ENCODE results near the gene FERMT1. TPM values are rescaled to one million over a fixed set of nuclear protein-coding genes. Genes with fewer than 3 reads are reported as not detected.

Gene FERMT1
- total and polyA plus RNA-seq, 2 experiments from 2014 or later = 1.2 to 4.1 TPM

DNA sequence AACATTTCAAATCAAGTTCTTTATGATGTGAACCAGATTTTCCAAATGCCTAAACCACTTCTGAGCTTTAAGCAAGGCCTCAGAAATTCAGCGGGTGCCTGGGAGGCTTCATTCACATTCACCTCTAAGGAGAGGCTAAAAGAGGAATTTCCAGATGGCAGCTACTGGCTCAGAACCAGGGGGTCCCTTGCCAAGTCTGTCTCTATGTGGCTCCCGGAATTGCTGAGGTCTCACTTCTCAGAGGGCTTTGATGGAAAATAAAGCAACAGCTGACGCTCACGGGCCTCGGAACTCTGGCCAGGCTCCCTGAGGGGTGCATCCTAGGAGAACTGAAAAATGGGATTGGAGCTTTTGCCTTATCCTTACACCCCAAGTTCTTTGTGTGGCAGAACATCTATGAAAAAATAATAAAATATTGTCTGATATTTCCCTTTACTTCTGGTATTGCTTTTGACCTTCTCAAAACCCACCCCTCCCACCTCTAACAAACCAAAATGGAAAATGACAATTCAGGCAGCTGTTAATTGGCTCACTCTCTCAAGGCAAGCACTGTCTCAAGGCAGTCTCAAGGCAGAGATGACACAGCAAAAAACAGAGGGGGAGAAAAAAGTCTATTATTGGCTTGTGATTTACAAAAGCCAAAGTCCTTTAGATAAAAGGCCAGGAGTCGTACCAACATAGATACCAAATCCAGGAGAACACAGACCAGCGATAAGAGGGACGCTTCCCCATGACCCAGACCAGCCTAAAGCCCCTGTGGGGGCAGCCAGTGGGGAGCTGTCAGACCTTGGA, 47.2 kb downstream of the FERMT1 start:
- no peaks in the 10 kb centered on the region for H3F3A ChIP-seq (ENCODE audit: insufficient read depth)
- H3K27ac ChIP-seq = no peak overlapping the region
- no peaks in the 10 kb centered on the region for H3K9me2 ChIP-seq (ENCODE audit: insufficient read depth)
- H3K79me2 ChIP-seq (ENCODE audit: insufficient read depth) = no peaks in the 10 kb centered on the region
- WGBS, 2 experiments (ENCODE audit: low coverage in 1 of 2, low lambda C conversion rate in 2 of 2, missing lambda C conversion rate in 2 of 2) = 60 to 61% methylated on average over 8 of the region's 8 CpGs
- H3K9me3 ChIP-seq (ENCODE audit: low read depth) = no peaks in the 10 kb centered on the region
- peaks cover under 1% of the 10 kb centered on the region; the same call in 1 of the 2 replicates for H3K4me1 ChIP-seq (ENCODE audit: insufficient read depth)
- H3K9ac ChIP-seq = no peak overlapping the region
- no peak for DNase-seq
- no peaks in the 10 kb centered on the region for H3K27me3 ChIP-seq (replicated peaks; ENCODE audit: insufficient read depth)
- no peaks in the 10 kb centered on the region for H4K20me1 ChIP-seq (ENCODE audit: insufficient read depth)
- in situ Hi-C loops (cut with MboI) = loop anchor here (10.0 to 25.0 kb wide), 2 partner anchors 263 to 551 kb away; no protein-coding TSS in a partner anchor
- no peak overlapping the region for H3K4me2 ChIP-seq (ENCODE audit: unreplicated experiment)
- no peak for TF ChIP-seq EZH2phosphoT487 (IDR thresholded peaks at IDR 0.05; ENCODE audit: insufficient read depth, low read depth)
- TF ChIP-seq EZH2 (IDR thresholded peaks at IDR 0.05; ENCODE audit: insufficient read depth, poor library complexity, severe bottlenecking) = no peak
- no peak overlapping the region for H2AFZ ChIP-seq
- no peak overlapping the region for H3K4me3 ChIP-seq
- H3K36me3 ChIP-seq (ENCODE audit: low read depth) = no peaks in the 10 kb centered on the region

DNA sequence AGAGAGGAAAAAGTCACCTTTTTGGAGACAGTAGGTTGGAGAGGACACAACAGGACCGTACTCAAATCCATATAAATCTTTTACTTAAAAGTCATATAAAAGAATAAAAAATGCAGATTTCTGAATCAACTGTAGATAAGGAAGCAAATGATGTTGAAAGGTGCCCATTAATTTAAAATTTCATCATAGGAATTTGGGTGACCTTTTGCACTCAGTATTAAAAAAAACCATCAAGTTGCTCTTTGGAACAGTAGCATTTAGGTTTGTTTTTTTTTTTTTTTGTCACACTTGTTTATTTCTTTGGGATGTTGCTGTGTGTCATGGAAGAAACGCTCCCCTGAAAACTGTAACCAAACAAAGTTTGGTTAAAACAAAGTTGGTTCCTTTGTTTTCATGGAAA, 48.0 kb downstream of the FERMT1 start:
- Histone ChIP-seq H3K36me3 (ENCODE audit: low read depth) (no peaks in the 10 kb centered on the region), H3K4me1 (ENCODE audit: insufficient read depth) (no peaks in the 10 kb centered on the region), H3K79me2 (ENCODE audit: insufficient read depth) (no peaks in the 10 kb centered on the region), H3F3A (ENCODE audit: insufficient read depth) (no peaks in the 10 kb centered on the region), H3K4me3 (no peak overlapping the region), H3K4me2 (ENCODE audit: unreplicated experiment) (no peak overlapping the region), H3K9me3 (ENCODE audit: low read depth) (no peaks in the 10 kb centered on the region), H4K20me1 (ENCODE audit: insufficient read depth) (no peaks in the 10 kb centered on the region), H2AFZ (no peak overlapping the region), H3K27me3 (replicated peaks; ENCODE audit: insufficient read depth) (no peaks in the 10 kb centered on the region), H3K9ac (no peak overlapping the region), H3K9me2 (ENCODE audit: insufficient read depth) (no peaks in the 10 kb centered on the region), H3K27ac (no peak overlapping the region)
- TF ChIP-seq EZH2phosphoT487 (IDR thresholded peaks at IDR 0.05; ENCODE audit: insufficient read depth, low read depth) (no peak), EZH2 (IDR thresholded peaks at IDR 0.05; ENCODE audit: insufficient read depth, poor library complexity, severe bottlenecking) (no peak)
- WGBS, 2 experiments (ENCODE audit: low coverage in 1 of 2, low lambda C conversion rate in 2 of 2, missing lambda C conversion rate in 2 of 2) = 82 to 86% methylated on average over 2 of the region's 2 CpGs
- no peak for DNase-seq
- in situ Hi-C loops (cut with MboI) = loop anchor here (10.0 to 25.0 kb wide), 2 partner anchors 262 to 550 kb away; no protein-coding TSS in a partner anchor

DNA sequence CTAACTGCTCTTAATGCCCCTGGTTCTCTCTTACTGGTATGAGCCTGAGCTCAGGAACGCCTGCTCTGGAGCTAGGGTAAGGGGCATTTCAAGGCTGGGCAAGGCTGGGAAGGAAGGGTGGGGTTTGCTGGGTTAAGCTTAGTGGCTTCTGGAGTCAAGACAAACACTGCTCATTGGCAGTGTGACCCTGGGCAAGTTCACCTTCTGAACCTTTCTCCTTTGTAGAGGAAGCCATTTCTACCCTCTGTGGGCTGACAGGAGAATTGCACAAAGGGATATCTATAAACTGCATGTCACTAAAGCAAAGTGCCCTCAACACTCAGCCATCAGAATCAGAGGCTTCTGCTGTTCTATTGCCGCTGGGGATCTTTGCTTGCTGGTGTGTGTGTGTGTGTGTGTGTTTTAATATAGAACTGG, 48.7 kb downstream of the FERMT1 start:
- H3K79me2 ChIP-seq (ENCODE audit: insufficient read depth) = no peaks in the 10 kb centered on the region
- H4K20me1 ChIP-seq (ENCODE audit: insufficient read depth) = no peaks in the 10 kb centered on the region
- H2AFZ ChIP-seq = no peak overlapping the region
- no peaks in the 10 kb centered on the region for H3K9me2 ChIP-seq (ENCODE audit: insufficient read depth)
- H3K36me3 ChIP-seq (ENCODE audit: low read depth) = no peaks in the 10 kb centered on the region
- H3K27me3 ChIP-seq (replicated peaks; ENCODE audit: insufficient read depth) = no peaks in the 10 kb centered on the region
- H3K4me1 ChIP-seq (ENCODE audit: insufficient read depth) = no peaks in the 10 kb centered on the region
- no peak overlapping the region for H3K4me2 ChIP-seq (ENCODE audit: unreplicated experiment)
- H3K9me3 ChIP-seq (ENCODE audit: low read depth) = no peaks in the 10 kb centered on the region
- in situ Hi-C loops (cut with MboI) = loop anchor here (10.0 kb wide), 1 partner anchor 549 kb away; no protein-coding TSS in a partner anchor
- no peak for DNase-seq
- H3F3A ChIP-seq (ENCODE audit: insufficient read depth) = no peaks in the 10 kb centered on the region
- H3K4me3 ChIP-seq = no peak overlapping the region
- H3K9ac ChIP-seq = no peak overlapping the region
- no peak for TF ChIP-seq EZH2phosphoT487 (IDR thresholded peaks at IDR 0.05; ENCODE audit: insufficient read depth, low read depth)
- TF ChIP-seq EZH2 (IDR thresholded peaks at IDR 0.05; ENCODE audit: insufficient read depth, poor library complexity, severe bottlenecking) = no peak
- no peak overlapping the region for H3K27ac ChIP-seq
- WGBS, 2 experiments (ENCODE audit: low coverage in 1 of 2, low lambda C conversion rate in 2 of 2, missing lambda C conversion rate in 2 of 2) = 63 to 67% methylated on average over 2 of the region's 2 CpGs

DNA sequence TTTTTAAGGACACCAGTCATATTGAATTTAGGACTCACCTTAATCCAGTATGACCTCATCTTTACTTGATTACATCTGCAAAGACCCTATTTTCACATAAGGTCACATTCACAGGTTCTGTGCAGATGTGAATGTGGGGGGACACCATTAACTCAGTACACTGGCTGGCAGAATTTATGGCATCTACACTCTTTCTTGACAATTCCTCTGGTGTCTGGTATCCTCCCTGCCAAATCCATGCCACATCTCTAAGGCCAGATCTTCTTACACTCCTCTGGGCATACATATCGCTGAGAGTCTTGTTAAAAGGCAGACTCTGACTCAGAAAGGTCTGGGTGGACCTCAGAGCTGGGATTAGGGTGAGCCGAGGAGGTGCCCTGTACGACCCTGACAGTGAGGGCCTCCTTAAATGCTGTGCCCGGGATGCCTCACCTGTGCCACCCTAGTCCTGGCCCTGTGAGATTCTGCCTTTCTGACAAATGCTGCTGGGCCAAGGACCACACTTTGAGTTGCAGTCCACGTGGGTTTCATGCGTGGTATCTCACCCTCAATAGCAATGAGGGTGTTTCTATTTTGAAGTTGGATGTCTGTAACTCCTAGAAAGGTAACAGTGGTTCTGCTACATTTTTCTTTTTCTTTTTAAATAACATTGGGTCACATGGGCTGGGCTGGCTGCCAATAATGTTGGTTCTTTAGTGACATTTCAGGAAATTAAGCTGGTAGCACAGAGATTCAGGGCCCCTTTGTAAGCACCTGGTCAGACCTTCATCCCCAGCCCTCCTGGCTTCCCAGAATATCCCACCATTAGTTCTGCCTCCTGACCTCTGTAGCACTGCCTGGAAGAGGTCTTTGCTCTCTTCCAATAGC, 51.8 kb downstream of the FERMT1 start:
- no peaks in the 10 kb centered on the region for H3K36me3 ChIP-seq (ENCODE audit: low read depth)
- H3K27ac ChIP-seq = no peak overlapping the region
- 88 to 89% methylated on average over 6 of the region's 6 CpGs for WGBS, 2 experiments (ENCODE audit: low coverage in 1 of 2, low lambda C conversion rate in 2 of 2, missing lambda C conversion rate in 2 of 2)
- no peaks in the 10 kb centered on the region for H3K27me3 ChIP-seq (replicated peaks; ENCODE audit: insufficient read depth)
- H2AFZ ChIP-seq = no peak overlapping the region
- no peak overlapping the region for H3K4me3 ChIP-seq
- no peaks in the 10 kb centered on the region for H3K4me1 ChIP-seq (ENCODE audit: insufficient read depth)
- H3K9ac ChIP-seq = no peak overlapping the region
- H3F3A ChIP-seq (ENCODE audit: insufficient read depth) = no peaks in the 10 kb centered on the region
- no peaks in the 10 kb centered on the region for H3K79me2 ChIP-seq (ENCODE audit: insufficient read depth)
- TF ChIP-seq EZH2phosphoT487 (IDR thresholded peaks at IDR 0.05; ENCODE audit: insufficient read depth, low read depth) (no peak), EZH2 (IDR thresholded peaks at IDR 0.05; ENCODE audit: insufficient read depth, poor library complexity, severe bottlenecking) (no peak)
- DNase-seq = no peak
- H4K20me1 ChIP-seq (ENCODE audit: insufficient read depth) = no peaks in the 10 kb centered on the region
- no peaks in the 10 kb centered on the region for H3K9me2 ChIP-seq (ENCODE audit: insufficient read depth)
- in situ Hi-C loops (cut with MboI) = loop anchor here (10.0 kb wide), 1 partner anchor 546 kb away; no protein-coding TSS in a partner anchor
- H3K9me3 ChIP-seq (ENCODE audit: low read depth) = no peaks in the 10 kb centered on the region
- H3K4me2 ChIP-seq (ENCODE audit: unreplicated experiment) = no peak overlapping the region

Data from GM23248 (cell line).